Measurements from ENCODE around the gene CCDC85C. TPM values are rescaled to one million over a fixed set of nuclear protein-coding genes. Genes with fewer than 3 reads are reported as not detected.

Gene CCDC85C
- total and polyA plus RNA-seq, 2 of the 4 experiments (the other 2 are of a cell fraction) = 16.0 to 19.0 TPM

GRCh38 chr14:99450266-99450665 is 153.7 kb downstream of the CCDC85C start:
- no peak overlapping the region for H2AK9ac ChIP-seq (replicated peaks; ENCODE audit: low read depth, low read length, poor library complexity)
- H2AFZ ChIP-seq (replicated peaks; ENCODE audit: low read length, poor library complexity) = no peak overlapping the region
- no peak overlapping the region for H4K5ac ChIP-seq (ENCODE audit: low read depth, low read length)
- peaks cover 4 to 20% of the 10 kb centered on the region in 2 experiments; a peak in 3 of 4 replicates for H3K79me1 ChIP-seq (ENCODE audit: low read depth in 1 of 2, low read length in 2 of 2)
- H3K4me2 ChIP-seq (ENCODE audit: low read depth, low read length) = no peak overlapping the region
- H4K20me1 ChIP-seq (ENCODE audit: insufficient read depth, low read length) = no peaks in the 10 kb centered on the region; the same call in 1 of the 2 replicates
- no peak overlapping the region for H2BK120ac ChIP-seq (ENCODE audit: low read depth, low read length)
- H3K9me3 ChIP-seq (ENCODE audit: control insufficient read depth, insufficient read depth, low read length) = no peaks in the 10 kb centered on the region
- H3K4ac ChIP-seq (ENCODE audit: low read depth, low read length) = no peak overlapping the region
- WGBS, 2 experiments (ENCODE audit: extremely low coverage in 2 of 2, insufficient read length in 1 of 2) = no CpG with 5 or more reads among the region's 3 CpGs
- ChIA-PET CTCF (no interaction called here), POLR2A (ENCODE audit: unreplicated experiment) (no interaction called here)
- H3K27ac ChIP-seq (ENCODE audit: insufficient read depth, low read length) = no peak overlapping the region
- no peak overlapping the region for H2BK15ac ChIP-seq (ENCODE audit: low read depth, low read length)
- no peak overlapping the region for H2BK20ac ChIP-seq (ENCODE audit: low read depth, low read length)
- no peak overlapping the region for H2AK5ac ChIP-seq (ENCODE audit: low read depth, low read length)
- H4K91ac ChIP-seq (ENCODE audit: insufficient read depth, low read depth, low read length) = no peak overlapping the region
- H3K4me3 ChIP-seq (ENCODE audit: insufficient read depth, low read depth, low read length) = no peak overlapping the region
- H2BK5ac ChIP-seq (ENCODE audit: low read depth, low read length, poor library complexity, severe bottlenecking) = no peak overlapping the region
- DNase-seq (no peak), ATAC-seq (ENCODE audit: low read depth) (no peak)
- no peak overlapping the region for H3K9ac ChIP-seq (ENCODE audit: low read depth, low read length)
- H3K23ac ChIP-seq (ENCODE audit: low read depth, low read length) = no peak overlapping the region
- no peak overlapping the region for H3K14ac ChIP-seq (replicated peaks; ENCODE audit: low read depth, low read length)
- H3K18ac ChIP-seq (ENCODE audit: low read depth, low read length) = no peak overlapping the region
- H3K27me3 ChIP-seq (ENCODE audit: control insufficient read depth, insufficient read depth, low read length) = no peaks in the 10 kb centered on the region
- intact Hi-C loops (cut with micrococcal nuclease) (no loop called here), in situ Hi-C loops (cut with MboI; ENCODE audit: low sequenced_read_pairs) (no loop called here), dilution Hi-C loops (cut with HindIII; ENCODE audit: low sequenced_read_pairs, unreplicated experiment) (no loop called here)
- H3K56ac ChIP-seq (ENCODE audit: extremely low read depth, insufficient read depth, low read length) = no peak overlapping the region
- peaks cover 25% of the 10 kb centered on the region for H3K36me3 ChIP-seq (ENCODE audit: control insufficient read depth, insufficient read depth, low read length)
- H3K9me1 ChIP-seq (ENCODE audit: insufficient read depth, low read length) = peaks cover 6% of the 10 kb centered on the region
- H3K4me1 ChIP-seq (ENCODE audit: control insufficient read depth, insufficient read depth, low read length) = peaks cover 6% of the 10 kb centered on the region; the same call in 1 of the 2 replicates
- no TSS peak for BruUV-seq (replicated peaks)
- TF ChIP-seq RCOR1 (IDR thresholded peaks at IDR 0.05; ENCODE audit: insufficient replicate concordance, low read length) (no peak), CEBPB (IDR thresholded peaks at IDR 0.05; ENCODE audit: low read depth, low read length) (no peak), RAD21 (IDR thresholded peaks at IDR 0.05; ENCODE audit: low read length) (no peak), BHLHE40 (IDR thresholded peaks at IDR 0.05; ENCODE audit: low read depth, low read length) (no peak), CHD1 (IDR thresholded peaks at IDR 0.05; ENCODE audit: low read depth, low read length) (no peak), MAFK (IDR thresholded peaks at IDR 0.05; ENCODE audit: low read depth, low read length) (no peak), SMC3 (IDR thresholded peaks at IDR 0.05; ENCODE audit: low read depth, low read length) (no peak), FOS (IDR thresholded peaks at IDR 0.05; ENCODE audit: low read depth, low read length) (no peak), NFE2L2 (IDR thresholded peaks at IDR 0.05; ENCODE audit: low read depth, low read length) (no peak), MXI1 (IDR thresholded peaks at IDR 0.05; ENCODE audit: borderline replicate concordance, low read depth, low read length) (no peak), POLR2A (IDR thresholded peaks at IDR 0.05; ENCODE audit: low read depth, low read length) (no peak), RFX5 (IDR thresholded peaks at IDR 0.05; ENCODE audit: low read depth, low read length) (no peak), MAZ (IDR thresholded peaks at IDR 0.05; ENCODE audit: borderline replicate concordance, low read depth, low read length) (no peak)
- TF ChIP-seq, protein P1, sequence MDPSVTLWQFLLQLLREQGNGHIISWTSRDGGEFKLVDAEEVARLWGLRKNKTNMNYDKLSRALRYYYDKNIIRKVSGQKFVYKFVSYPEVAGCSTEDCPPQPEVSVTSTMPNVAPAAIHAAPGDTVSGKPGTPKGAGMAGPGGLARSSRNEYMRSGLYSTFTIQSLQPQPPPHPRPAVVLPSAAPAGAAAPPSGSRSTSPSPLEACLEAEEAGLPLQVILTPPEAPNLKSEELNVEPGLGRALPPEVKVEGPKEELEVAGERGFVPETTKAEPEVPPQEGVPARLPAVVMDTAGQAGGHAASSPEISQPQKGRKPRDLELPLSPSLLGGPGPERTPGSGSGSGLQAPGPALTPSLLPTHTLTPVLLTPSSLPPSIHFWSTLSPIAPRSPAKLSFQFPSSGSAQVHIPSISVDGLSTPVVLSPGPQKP (IDR thresholded peaks at IDR 0.05; ENCODE audit: borderline replicate concordance, low read depth, low read length) = no peak
- TF ChIP-seq, protein P2, sequence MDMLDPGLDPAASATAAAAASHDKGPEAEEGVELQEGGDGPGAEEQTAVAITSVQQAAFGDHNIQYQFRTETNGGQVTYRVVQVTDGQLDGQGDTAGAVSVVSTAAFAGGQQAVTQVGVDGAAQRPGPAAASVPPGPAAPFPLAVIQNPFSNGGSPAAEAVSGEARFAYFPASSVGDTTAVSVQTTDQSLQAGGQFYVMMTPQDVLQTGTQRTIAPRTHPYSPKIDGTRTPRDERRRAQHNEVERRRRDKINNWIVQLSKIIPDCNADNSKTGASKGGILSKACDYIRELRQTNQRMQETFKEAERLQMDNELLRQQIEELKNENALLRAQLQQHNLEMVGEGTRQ (IDR thresholded peaks at IDR 0.05; ENCODE audit: low read depth, low read length) = no peak
- TF ChIP-seq, protein P3, sequence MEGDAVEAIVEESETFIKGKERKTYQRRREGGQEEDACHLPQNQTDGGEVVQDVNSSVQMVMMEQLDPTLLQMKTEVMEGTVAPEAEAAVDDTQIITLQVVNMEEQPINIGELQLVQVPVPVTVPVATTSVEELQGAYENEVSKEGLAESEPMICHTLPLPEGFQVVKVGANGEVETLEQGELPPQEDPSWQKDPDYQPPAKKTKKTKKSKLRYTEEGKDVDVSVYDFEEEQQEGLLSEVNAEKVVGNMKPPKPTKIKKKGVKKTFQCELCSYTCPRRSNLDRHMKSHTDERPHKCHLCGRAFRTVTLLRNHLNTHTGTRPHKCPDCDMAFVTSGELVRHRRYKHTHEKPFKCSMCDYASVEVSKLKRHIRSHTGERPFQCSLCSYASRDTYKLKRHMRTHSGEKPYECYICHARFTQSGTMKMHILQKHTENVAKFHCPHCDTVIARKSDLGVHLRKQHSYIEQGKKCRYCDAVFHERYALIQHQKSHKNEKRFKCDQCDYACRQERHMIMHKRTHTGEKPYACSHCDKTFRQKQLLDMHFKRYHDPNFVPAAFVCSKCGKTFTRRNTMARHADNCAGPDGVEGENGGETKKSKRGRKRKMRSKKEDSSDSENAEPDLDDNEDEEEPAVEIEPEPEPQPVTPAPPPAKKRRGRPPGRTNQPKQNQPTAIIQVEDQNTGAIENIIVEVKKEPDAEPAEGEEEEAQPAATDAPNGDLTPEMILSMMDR (conservative IDR thresholded peaks at IDR 0.05; ENCODE audit: low read depth, low read length) = no peak
- no peak overlapping the region for H4K8ac ChIP-seq (ENCODE audit: low read depth in 2 of 2, low read length in 2 of 2)
